MM.1S (cell line): ENCODE data around the gene SHOC2.

Experiments
- DNase-seq: peaks from one replicate; pipeline ENCODE4 v3.0.0-alpha.2; 2015
- H2AFZ ChIP-seq: fragments of 300-600 bp; sonication (generic); 2 replicates; pipeline ENCODE4 v1.6.0; 2016; ENCODE audit warnings: antibody characterized with exemption, low read length
- H3F3A ChIP-seq: fragments of 300-600 bp; sonication (generic); 2 replicates; pipeline ENCODE4 v1.6.1; 2016; ENCODE audit warnings: mild to moderate bottlenecking, antibody characterized with exemption, low read length, moderate library complexity, mixed read lengths; ENCODE audit not compliant: insufficient read depth
- H3K27ac ChIP-seq: fragments of 300-600 bp; sonication (generic); 2 replicates; pipeline ENCODE4 v1.5.1; 2016; ENCODE audit warnings: mild to moderate bottlenecking, low read length
- H3K27me3 ChIP-seq: fragments of 300-600 bp; sonication (generic); replicated peaks from 2 replicates; pipeline ENCODE4 v1.6.0; 2016; ENCODE audit warnings: low read length; ENCODE audit not compliant: insufficient read depth
- H3K36me3 ChIP-seq: fragments of 300-600 bp; sonication (generic); replicated peaks from 2 replicates; pipeline ENCODE4 v1.6.1; 2016; ENCODE audit warnings: mild to moderate bottlenecking, low read length, mixed read lengths; ENCODE audit not compliant: insufficient read depth
- H3K4me1 ChIP-seq: fragments of 300-600 bp; sonication (generic); 2 replicates; pipeline ENCODE4 v1.6.1; 2016; ENCODE audit warnings: low read length, mixed read lengths
- H3K4me2 ChIP-seq: fragments of 300-600 bp; sonication (generic); 2 replicates; pipeline ENCODE4 v1.6.0; 2016; ENCODE audit warnings: low read depth, low read length
- H3K4me3 ChIP-seq: fragments of 300-600 bp; sonication (generic); 2 replicates; pipeline ENCODE4 v1.5.1; 2016; ENCODE audit warnings: low read length, mixed read lengths
- H3K79me2 ChIP-seq: fragments of 300-600 bp; sonication (generic); 2 replicates; pipeline ENCODE4 v1.6.1; 2016; ENCODE audit warnings: mixed run types, low read length, mixed read lengths
- H3K9ac ChIP-seq: fragments of 300-600 bp; sonication (generic); 2 replicates; pipeline ENCODE4 v1.6.1; 2016; ENCODE audit warnings: low read length, mixed read lengths
- H3K9me2 ChIP-seq: fragments of 300-600 bp; sonication (generic); replicated peaks from 2 replicates; pipeline ENCODE4 v1.6.1; 2016; ENCODE audit warnings: mild to moderate bottlenecking, low read length, mixed read lengths; ENCODE audit not compliant: insufficient read depth
- H3K9me3 ChIP-seq: fragments of 300-600 bp; sonication (generic); replicated peaks from 2 replicates; pipeline ENCODE4 v1.6.1; 2016; ENCODE audit warnings: mild to moderate bottlenecking, low read length, mixed read lengths; ENCODE audit not compliant: insufficient read depth
- H4K20me1 ChIP-seq: fragments of 300-600 bp; sonication (generic); 2 replicates; pipeline ENCODE4 v1.6.1; 2016; ENCODE audit warnings: mild to moderate bottlenecking, low read length, moderate library complexity, mixed read lengths; ENCODE audit not compliant: insufficient read depth
- EZH2 ChIP-seq: fragments of 300-600 bp; sonication (generic); optimal IDR thresholded peaks from 2 replicates; pipeline ENCODE3; 2017; ENCODE audit warnings: low read depth, mild to moderate bottlenecking, antibody characterized with exemption, low read length, mixed read lengths
- EZH2phosphoT487 ChIP-seq: fragments of 300-600 bp; sonication (generic); IDR thresholded peaks from 2 replicates; pipeline ENCODE4 v1.6.1; 2018; ENCODE audit warnings: antibody characterized with exemption, low read length
- TF ChIP-seq, protein P1 (sequence below): fragments of 300-600 bp; sonication (generic); IDR thresholded peaks from 2 replicates; pipeline ENCODE4 v1.5.1; 2016; ENCODE audit warnings: antibody characterized with exemption, low read length, mixed read lengths

Gene SHOC2

DNA sequence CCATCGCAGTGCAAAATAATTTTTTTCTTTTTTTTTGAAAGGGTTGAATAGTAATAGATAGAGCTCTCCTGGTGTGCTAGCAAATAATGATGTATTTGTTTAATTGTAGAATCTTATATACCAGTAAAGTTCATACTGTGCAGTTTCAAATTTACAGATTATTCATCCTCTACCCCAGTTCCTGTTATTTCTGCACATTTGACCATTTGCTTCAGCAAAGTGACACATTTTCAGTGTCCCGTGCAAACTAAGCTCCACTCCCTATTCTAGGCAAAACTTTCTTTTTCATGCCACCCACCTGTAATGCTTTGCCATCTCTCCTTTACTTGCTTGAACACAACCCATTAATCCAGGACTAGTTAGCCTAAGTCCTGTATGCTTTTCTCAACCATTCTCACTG, 43.0 kb downstream of the SHOC2 start:
- no peaks in the 10 kb centered on the region for H3K4me1 ChIP-seq
- H4K20me1 ChIP-seq: no peaks in the 10 kb centered on the region; the same call in 1 of the 2 replicates
- H3K36me3 ChIP-seq: no peaks in the 10 kb centered on the region
- H3K4me2 ChIP-seq: no peak overlapping the region
- peaks cover 76% of the 10 kb centered on the region for H3K79me2 ChIP-seq
- no peaks in the 10 kb centered on the region for H3K9me2 ChIP-seq
- no peaks in the 10 kb centered on the region for H3K27me3 ChIP-seq
- H3K4me3 ChIP-seq: no peak overlapping the region
- H3K9ac ChIP-seq: no peak overlapping the region
- no peak overlapping the region for H3K27ac ChIP-seq
- TF ChIP-seq EZH2phosphoT487: no peak
- no peak for TF ChIP-seq EZH2
- TF ChIP-seq, protein P1, sequence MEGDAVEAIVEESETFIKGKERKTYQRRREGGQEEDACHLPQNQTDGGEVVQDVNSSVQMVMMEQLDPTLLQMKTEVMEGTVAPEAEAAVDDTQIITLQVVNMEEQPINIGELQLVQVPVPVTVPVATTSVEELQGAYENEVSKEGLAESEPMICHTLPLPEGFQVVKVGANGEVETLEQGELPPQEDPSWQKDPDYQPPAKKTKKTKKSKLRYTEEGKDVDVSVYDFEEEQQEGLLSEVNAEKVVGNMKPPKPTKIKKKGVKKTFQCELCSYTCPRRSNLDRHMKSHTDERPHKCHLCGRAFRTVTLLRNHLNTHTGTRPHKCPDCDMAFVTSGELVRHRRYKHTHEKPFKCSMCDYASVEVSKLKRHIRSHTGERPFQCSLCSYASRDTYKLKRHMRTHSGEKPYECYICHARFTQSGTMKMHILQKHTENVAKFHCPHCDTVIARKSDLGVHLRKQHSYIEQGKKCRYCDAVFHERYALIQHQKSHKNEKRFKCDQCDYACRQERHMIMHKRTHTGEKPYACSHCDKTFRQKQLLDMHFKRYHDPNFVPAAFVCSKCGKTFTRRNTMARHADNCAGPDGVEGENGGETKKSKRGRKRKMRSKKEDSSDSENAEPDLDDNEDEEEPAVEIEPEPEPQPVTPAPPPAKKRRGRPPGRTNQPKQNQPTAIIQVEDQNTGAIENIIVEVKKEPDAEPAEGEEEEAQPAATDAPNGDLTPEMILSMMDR: no peak
- no peaks in the 10 kb centered on the region for H3F3A ChIP-seq
- DNase-seq: no peak
- H2AFZ ChIP-seq: no peak overlapping the region
- H3K9me3 ChIP-seq: no peaks in the 10 kb centered on the region

DNA sequence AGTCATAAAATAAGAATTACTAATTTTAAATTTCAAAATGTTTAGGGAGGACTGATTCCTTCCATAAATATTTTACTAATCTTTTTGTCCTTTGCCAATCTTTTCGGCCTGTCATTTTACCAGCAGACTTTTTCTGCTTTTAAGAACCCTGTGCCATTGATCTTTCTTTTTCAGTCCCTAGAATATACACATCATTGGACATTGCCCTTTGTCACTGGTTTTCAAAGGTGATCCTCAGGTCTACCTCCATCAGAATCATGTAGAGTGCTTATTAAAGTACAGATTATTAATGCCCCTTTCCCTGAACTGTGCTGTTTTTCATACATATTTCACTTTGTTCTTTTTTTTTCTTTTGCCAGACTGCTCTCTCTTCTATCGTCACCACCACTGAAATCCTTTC, 43.8 kb downstream of the SHOC2 start:
- Histone ChIP-seq H3K4me2 (no peak overlapping the region), H3K9ac (no peak overlapping the region), H3F3A (no peaks in the 10 kb centered on the region), H3K36me3 (no peaks in the 10 kb centered on the region), H3K27ac (no peak overlapping the region), H3K9me2 (no peaks in the 10 kb centered on the region), H3K79me2 (peaks cover 74% of the 10 kb centered on the region), H3K9me3 (no peaks in the 10 kb centered on the region), H2AFZ (no peak overlapping the region), H3K27me3 (no peaks in the 10 kb centered on the region), H4K20me1 (no peaks in the 10 kb centered on the region; the same call in 1 of the 2 replicates), H3K4me1 (no peaks in the 10 kb centered on the region), H3K4me3 (no peak overlapping the region)
- no peak for TF ChIP-seq EZH2phosphoT487
- TF ChIP-seq, protein P1: no peak
- TF ChIP-seq EZH2: no peak
- no peak for DNase-seq

DNA sequence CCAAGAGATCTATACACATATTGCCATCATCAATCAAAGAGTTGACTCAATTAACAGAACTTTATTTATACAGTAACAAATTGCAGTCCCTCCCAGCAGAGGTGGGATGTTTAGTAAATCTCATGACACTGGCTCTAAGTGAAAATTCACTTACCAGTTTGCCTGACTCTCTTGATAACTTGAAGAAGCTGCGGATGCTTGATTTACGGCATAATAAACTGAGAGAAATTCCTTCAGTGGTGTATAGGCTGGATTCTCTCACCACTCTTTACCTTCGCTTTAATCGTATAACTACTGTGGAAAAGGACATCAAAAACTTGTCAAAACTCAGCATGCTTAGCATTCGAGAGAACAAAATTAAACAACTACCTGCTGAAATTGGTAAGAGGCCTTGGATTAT, 45.3 kb downstream of the SHOC2 start:
- no peaks in the 10 kb centered on the region for H3K36me3 ChIP-seq
- no peak overlapping the region for H3K27ac ChIP-seq
- H3K27me3 ChIP-seq: no peaks in the 10 kb centered on the region
- peaks cover 72% of the 10 kb centered on the region for H3K79me2 ChIP-seq
- no peak overlapping the region for H3K9ac ChIP-seq
- no peaks in the 10 kb centered on the region; the same call in 1 of the 2 replicates for H4K20me1 ChIP-seq
- H3F3A ChIP-seq: no peaks in the 10 kb centered on the region
- no peak for TF ChIP-seq EZH2
- TF ChIP-seq, protein P1: no peak
- DNase-seq: no peak
- H3K4me1 ChIP-seq: no peaks in the 10 kb centered on the region
- H3K4me3 ChIP-seq: no peak overlapping the region
- no peak overlapping the region for H2AFZ ChIP-seq
- no peaks in the 10 kb centered on the region for H3K9me3 ChIP-seq
- H3K4me2 ChIP-seq: no peak overlapping the region
- no peaks in the 10 kb centered on the region for H3K9me2 ChIP-seq

DNA sequence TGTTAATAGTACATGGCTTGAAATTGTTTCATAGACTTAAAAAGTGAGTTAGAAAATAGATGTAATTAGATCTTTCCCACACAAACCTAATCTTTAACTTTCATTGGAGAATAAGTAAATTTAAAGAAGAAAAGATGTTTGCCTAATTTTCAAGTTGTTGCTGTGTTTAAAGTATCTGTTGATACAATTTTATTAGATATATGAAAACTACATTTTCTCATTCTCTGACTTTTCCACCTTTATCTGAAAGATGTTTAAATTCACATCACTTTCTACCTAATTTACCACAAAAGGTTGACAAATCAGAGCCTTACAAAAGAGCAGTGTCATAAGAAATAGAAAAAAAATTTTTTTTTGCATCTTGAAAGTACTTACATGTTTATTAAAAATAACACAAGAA, 45.8 kb downstream of the SHOC2 start:
- DNase-seq: no peak
- H3K79me2 ChIP-seq: peaks cover 72% of the 10 kb centered on the region

More for the DNA sequence above, 45.8 kb downstream of the SHOC2 start:
- TF ChIP-seq, protein P1: no peak
- TF ChIP-seq EZH2phosphoT487: no peak
- TF ChIP-seq EZH2: no peak
- Histone ChIP-seq H3K36me3 (no peaks in the 10 kb centered on the region), H3K27me3 (no peaks in the 10 kb centered on the region), H3K9me2 (no peaks in the 10 kb centered on the region), H3K9ac (no peak overlapping the region), H2AFZ (no peak overlapping the region), H3K4me2 (no peak overlapping the region), H4K20me1 (no peaks in the 10 kb centered on the region; the same call in 1 of the 2 replicates), H3F3A (no peaks in the 10 kb centered on the region), H3K27ac (no peak overlapping the region), H3K4me1 (no peaks in the 10 kb centered on the region), H3K9me3 (no peaks in the 10 kb centered on the region), H3K4me3 (no peak overlapping the region)
